PFSK-1 (cell line): ENCODE measurements around the gene ACOX2.

ENCODE experiments used
- POLR2AphosphoS5 ChIP-seq: IDR thresholded peaks from 2 replicates; pipeline ENCODE4 v1.6.1; 2012; ENCODE audit warnings: low read depth, mild to moderate bottlenecking, control low read depth, low read length, moderate library complexity
- REST ChIP-seq, 2 experiments: IDR thresholded peaks; 2 replicates each; pipeline versions ENCODE4 v1.6.1 to v1.8.0; 2011 to 2012; ENCODE audit warnings: low read depth in 2 of 2, low read length in 2 of 2, control low read depth in 1 of 2, inconsistent platforms in 1 of 2, mild to moderate bottlenecking in 1 of 2, moderate library complexity in 1 of 2; ENCODE audit not compliant: insufficient read depth in 1 of 2

- no peak for TF ChIP-seq REST (IDR thresholded peaks at IDR 0.05; ENCODE audit: insufficient read depth in 1 of 2, low read depth in 2 of 2, low read length in 2 of 2)
- no peak for TF ChIP-seq POLR2AphosphoS5
Measured at GRCh38 chr3:58563386-58564035, 26.5 kb upstream of the ACOX2 start.
